Mesenchymal stem cell (in vitro differentiated cells and primary cell): Measurements from ENCODE around the gene SLC9A7.

Source experiments
- DNase-seq: peaks from one replicate; pipeline ENCODE4 v3.0.0-alpha.2; 2013
- H2AFZ ChIP-seq: one replicate; pipeline ENCODE4 v1.6.1; 2013; ENCODE audit warnings: low read depth, mild to moderate bottlenecking, control low read depth, inconsistent platforms, low read length, moderate library complexity
- H2AK5ac ChIP-seq: 2 replicates; pipeline ENCODE4 v1.6.1; 2013; ENCODE audit warnings: low read length, moderate library complexity, mild to moderate bottlenecking, inconsistent platforms; ENCODE audit not compliant: severe bottlenecking
- H2BK120ac ChIP-seq: one replicate; pipeline ENCODE4 v1.6.1; 2013; ENCODE audit warnings: low read depth, mild to moderate bottlenecking, inconsistent platforms, low read length, moderate library complexity
- H2BK12ac ChIP-seq, 2 experiments: one replicate each; pipeline ENCODE4 v1.6.1; 2013; ENCODE audit warnings: inconsistent platforms in 2 of 2, low read length in 2 of 2, mild to moderate bottlenecking in 2 of 2, moderate library complexity in 2 of 2, control low read depth in 1 of 2
- H2BK15ac ChIP-seq: one replicate; pipeline ENCODE4 v1.6.1; 2013; ENCODE audit warnings: mild to moderate bottlenecking, low read depth, inconsistent platforms; ENCODE audit not compliant: poor library complexity, severe bottlenecking
- H2BK5ac ChIP-seq: 2 replicates; pipeline ENCODE4 v1.6.1; 2013; ENCODE audit warnings: low read depth, mild to moderate bottlenecking, low read length, control low read depth, inconsistent platforms; ENCODE audit not compliant: poor library complexity, severe bottlenecking
- H3K14ac ChIP-seq, 2 experiments: one replicate each; pipeline ENCODE4 v1.6.1; 2013; ENCODE audit warnings: inconsistent platforms in 2 of 2, low read length in 2 of 2, control low read depth in 1 of 2, mild to moderate bottlenecking in 1 of 2, moderate library complexity in 1 of 2
- H3K18ac ChIP-seq, 2 experiments: one replicate each; pipeline ENCODE4 v1.6.1; 2013; ENCODE audit warnings: inconsistent platforms in 2 of 2, low read length in 2 of 2, control low read depth in 1 of 2, low read depth in 1 of 2, mild to moderate bottlenecking in 1 of 2
- H3K23ac ChIP-seq, 2 experiments: one replicate each; pipeline ENCODE4 v1.6.1; 2013; ENCODE audit warnings: inconsistent platforms in 2 of 2, low read length in 2 of 2, mild to moderate bottlenecking in 2 of 2, moderate library complexity in 2 of 2, control low read depth in 1 of 2
- H3K27ac ChIP-seq: 2 replicates; pipeline ENCODE4 v1.5.1; 2013; ENCODE audit warnings: mild to moderate bottlenecking, moderate library complexity, low read length, control low read depth, inconsistent platforms; ENCODE audit not compliant: poor library complexity, severe bottlenecking
- H3K27me3 ChIP-seq, 2 experiments: 2 replicates each; pipeline versions ENCODE4 v1.6.1 to v1.7.0; 2013; ENCODE audit warnings: low read length in 2 of 2, mild to moderate bottlenecking in 2 of 2, moderate library complexity in 2 of 2, control low read depth in 1 of 2, inconsistent platforms in 1 of 2; ENCODE audit not compliant: control insufficient read depth in 1 of 2, insufficient read depth in 1 of 2
- H3K36me3 ChIP-seq, 2 experiments: 2 replicates each; pipeline versions ENCODE4 v1.6.1 to v1.7.0; 2013; ENCODE audit warnings: low read length in 2 of 2, control low read depth in 1 of 2, inconsistent platforms in 1 of 2, low read depth in 1 of 2, mild to moderate bottlenecking in 1 of 2; ENCODE audit not compliant: insufficient read depth in 2 of 2, control insufficient read depth in 1 of 2
- H3K4ac ChIP-seq, 2 experiments: one replicate each; pipeline ENCODE4 v1.6.1; 2013; ENCODE audit warnings: inconsistent platforms in 2 of 2, low read length in 2 of 2, mild to moderate bottlenecking in 2 of 2, moderate library complexity in 2 of 2, control low read depth in 1 of 2, low read depth in 1 of 2
- H3K4me1 ChIP-seq: 2 replicates; pipeline ENCODE4 v1.6.1; 2013; ENCODE audit warnings: low read depth, low read length, control low read depth; ENCODE audit not compliant: control insufficient read depth, insufficient read depth
- H3K4me2 ChIP-seq: 2 replicates; pipeline ENCODE4 v1.6.1; 2013; ENCODE audit warnings: low read length, mild to moderate bottlenecking, inconsistent platforms; ENCODE audit not compliant: poor library complexity, severe bottlenecking
- H3K4me3 ChIP-seq, 2 experiments: 2 replicates each; pipeline versions ENCODE4 v1.5.1 to v1.7.0; 2013; ENCODE audit warnings: low read length in 2 of 2, mild to moderate bottlenecking in 2 of 2, control low read depth in 1 of 2, low read depth in 1 of 2; ENCODE audit not compliant: insufficient read depth in 1 of 2
- H3K79me1 ChIP-seq: replicated peaks from 2 replicates; pipeline ENCODE4 v1.6.1; 2013; ENCODE audit warnings: mild to moderate bottlenecking, control low read depth, low read length, inconsistent platforms; ENCODE audit not compliant: poor library complexity, severe bottlenecking
- H3K9ac ChIP-seq: 2 replicates; pipeline ENCODE4 v1.7.0; 2013; ENCODE audit warnings: mild to moderate bottlenecking, low read length, moderate library complexity
- H3K9me3 ChIP-seq: 2 replicates; pipeline ENCODE4 v1.7.0; 2013; ENCODE audit warnings: mild to moderate bottlenecking, low read length; ENCODE audit not compliant: control insufficient read depth
- H4K8ac ChIP-seq: one replicate; pipeline ENCODE4 v1.6.1; 2013; ENCODE audit warnings: inconsistent platforms, mild to moderate bottlenecking, low read length, moderate library complexity
- H4K91ac ChIP-seq: one replicate; pipeline ENCODE4 v1.6.1; 2013; ENCODE audit warnings: mild to moderate bottlenecking, low read length, inconsistent platforms
- WGBS: methylation state at CpG from one replicate; pipeline ENCODE4 v1.1.7; 2013; ENCODE audit warnings: mixed read lengths; 5-methylcytosine and 5-hydroxymethylcytosine counted together

Gene SLC9A7

GRCh38 chrX:46621572-46621971, 137.3 kb downstream of the SLC9A7 start:
- Histone ChIP-seq H3K14ac (no peak overlapping the region), H3K9ac (no peak overlapping the region), H2AFZ (no peak overlapping the region), H3K79me1 (no peaks in the 10 kb centered on the region), H3K4me3 (no peak overlapping the region), H3K27ac (no peak overlapping the region), H3K27me3 (peaks cover 0 to 14% of the 10 kb centered on the region in 2 experiments), H3K4me2 (no peak overlapping the region), H2BK15ac (no peak overlapping the region), H2BK5ac (no peak overlapping the region), H4K8ac (no peak overlapping the region), H3K4me1 (no peaks in the 10 kb centered on the region), H2BK12ac (no peak overlapping the region), H3K9me3 (peaks cover 11% of the 10 kb centered on the region), H3K18ac (no peak overlapping the region), H2BK120ac (no peak overlapping the region), H2AK5ac (no peak overlapping the region), H4K91ac (no peak overlapping the region), H3K36me3 (peaks cover 0 to 28% of the 10 kb centered on the region in 2 experiments), H3K23ac (no peak overlapping the region), H3K4ac (no peak overlapping the region)
- DNase-seq, result no peak
- WGBS, result no CpG with 5 or more reads among the region's 3 CpGs

GRCh38 chrX:46620505-46620904, 138.4 kb downstream of the SLC9A7 start:
- Histone ChIP-seq H2AFZ (no peak overlapping the region), H3K9me3 (peaks cover 11% of the 10 kb centered on the region), H3K27ac (no peak overlapping the region), H3K23ac (no peak overlapping the region), H3K18ac (no peak overlapping the region), H3K4me3 (no peak overlapping the region), H4K91ac (no peak overlapping the region), H3K14ac (peak overlapping the region in 1 of 2 experiments; percentile 15), H3K36me3 (peaks cover 0 to 28% of the 10 kb centered on the region in 2 experiments), H3K4ac (no peak overlapping the region), H3K9ac (no peak overlapping the region), H2BK5ac (no peak overlapping the region), H3K4me2 (no peak overlapping the region), H3K27me3 (peaks cover 0 to 14% of the 10 kb centered on the region in 2 experiments), H2BK120ac (no peak overlapping the region), H2BK15ac (no peak overlapping the region), H3K4me1 (no peaks in the 10 kb centered on the region), H2AK5ac (no peak overlapping the region), H2BK12ac (no peak overlapping the region), H4K8ac (no peak overlapping the region), H3K79me1 (no peaks in the 10 kb centered on the region)
- no peak for DNase-seq
- 77% methylated on average over 4 of the region's 4 CpGs for WGBS

- no peaks in the 10 kb centered on the region for H3K79me1 ChIP-seq
- no peak overlapping the region for H3K23ac ChIP-seq
- H3K9me3 ChIP-seq, result peaks cover 11% of the 10 kb centered on the region
- no peak overlapping the region for H3K9ac ChIP-seq
- H2BK5ac ChIP-seq, result no peak overlapping the region
- no peak overlapping the region for H3K18ac ChIP-seq
- no peak overlapping the region for H4K91ac ChIP-seq
- H2AK5ac ChIP-seq, result no peak overlapping the region
- no peak overlapping the region for H2AFZ ChIP-seq
- H3K36me3 ChIP-seq, result peaks cover 0 to 34% of the 10 kb centered on the region in 2 experiments
- peaks cover 0 to 14% of the 10 kb centered on the region in 2 experiments for H3K27me3 ChIP-seq
- DNase-seq, result no peak
- no peak overlapping the region for H2BK120ac ChIP-seq
- H3K14ac ChIP-seq, result no peak overlapping the region
- no peak overlapping the region for H3K4ac ChIP-seq
- H3K27ac ChIP-seq, result no peak overlapping the region
- no peak overlapping the region for H4K8ac ChIP-seq
- H3K4me3 ChIP-seq, result no peak overlapping the region
- H3K4me1 ChIP-seq, result no peaks in the 10 kb centered on the region
- H2BK12ac ChIP-seq, result no peak overlapping the region
- no peak overlapping the region for H2BK15ac ChIP-seq
- H3K4me2 ChIP-seq, result no peak overlapping the region
Observed at GRCh38 chrX:46618947-46619346, 140.0 kb downstream of the SLC9A7 start.

GRCh38 chrX:46617906-46618305, 141.0 kb downstream of the SLC9A7 start:
- H3K9ac ChIP-seq, result no peak overlapping the region
- H3K18ac ChIP-seq, result no peak overlapping the region
- peaks cover 0 to 8% of the 10 kb centered on the region in 2 experiments for H3K27me3 ChIP-seq
- H3K4me1 ChIP-seq, result no peaks in the 10 kb centered on the region
- H4K91ac ChIP-seq, result no peak overlapping the region
- H3K36me3 ChIP-seq, result peaks cover 0 to 38% of the 10 kb centered on the region in 2 experiments
- no peak overlapping the region for H3K27ac ChIP-seq
- H2BK120ac ChIP-seq, result no peak overlapping the region
- no peak overlapping the region for H3K4me2 ChIP-seq
- no peak overlapping the region for H2AK5ac ChIP-seq
- no peak overlapping the region for H2AFZ ChIP-seq
- no peaks in the 10 kb centered on the region for H3K79me1 ChIP-seq
- H2BK15ac ChIP-seq, result no peak overlapping the region
- H3K9me3 ChIP-seq, result peaks cover 11% of the 10 kb centered on the region
- no peak overlapping the region for H4K8ac ChIP-seq
- no peak overlapping the region for H3K4me3 ChIP-seq
- H2BK5ac ChIP-seq, result no peak overlapping the region
- H3K4ac ChIP-seq, result no peak overlapping the region
- H3K23ac ChIP-seq, result no peak overlapping the region
- DNase-seq, result no peak
- H2BK12ac ChIP-seq, result no peak overlapping the region
- no peak overlapping the region for H3K14ac ChIP-seq
